Measurements from ENCODE around the gene DCAF12. TPM values are rescaled to one million over a fixed set of nuclear protein-coding genes. Genes with fewer than 3 reads are reported as not detected.

Gene DCAF12
- total RNA-seq, 4 donors from 2014 or later, result 6.4 to 35.3 (median 30.3) TPM

DNA sequence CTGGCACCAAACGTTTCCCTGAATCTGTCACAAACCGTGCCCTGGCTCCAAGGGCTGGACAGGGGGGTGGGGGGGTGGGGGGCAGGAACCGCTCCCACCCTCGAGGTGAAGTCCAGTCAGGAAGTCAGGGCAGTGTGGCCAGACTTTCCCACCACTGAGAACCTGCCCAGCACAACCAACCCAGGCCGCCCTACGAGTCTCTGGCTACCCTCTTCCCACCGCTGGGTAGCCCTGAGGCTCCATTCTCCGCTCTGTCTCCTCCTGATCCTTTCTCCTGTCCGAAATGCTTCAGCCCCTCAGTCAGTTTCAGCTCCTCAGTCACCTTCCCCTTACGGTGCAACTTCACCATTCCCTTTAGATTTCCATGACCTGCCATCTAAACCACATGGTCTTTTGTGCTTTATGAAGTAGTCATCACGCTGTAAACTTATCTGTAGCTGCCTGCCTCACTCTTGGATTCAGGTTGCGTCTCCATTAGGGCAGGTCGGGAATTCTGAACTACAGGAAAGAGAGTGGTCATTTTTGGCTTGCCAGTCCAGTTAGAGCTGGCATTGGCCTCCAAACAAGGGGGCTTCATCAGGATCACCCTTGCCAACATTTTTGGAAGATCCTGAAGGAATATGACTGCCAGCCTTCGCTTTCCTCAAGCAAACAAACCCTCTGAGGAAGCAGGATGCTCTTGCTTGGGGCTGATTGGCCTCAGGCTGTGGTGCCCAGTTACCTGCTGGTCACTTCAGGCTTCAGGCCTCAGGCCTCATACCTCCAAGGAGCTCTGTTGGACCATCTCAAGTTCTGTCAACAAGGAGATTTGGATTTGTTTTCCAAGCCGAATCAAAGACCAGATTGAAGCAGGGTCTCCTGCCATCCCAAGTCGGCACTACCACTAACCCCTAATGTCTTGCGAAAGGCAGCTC, 794 bp upstream of the DCAF12 start:
- H3K27me3 ChIP-seq, result no peaks in the 10 kb centered on the region
- no peaks in the 10 kb centered on the region for H3K36me3 ChIP-seq
- TF ChIP-seq, protein P1, sequence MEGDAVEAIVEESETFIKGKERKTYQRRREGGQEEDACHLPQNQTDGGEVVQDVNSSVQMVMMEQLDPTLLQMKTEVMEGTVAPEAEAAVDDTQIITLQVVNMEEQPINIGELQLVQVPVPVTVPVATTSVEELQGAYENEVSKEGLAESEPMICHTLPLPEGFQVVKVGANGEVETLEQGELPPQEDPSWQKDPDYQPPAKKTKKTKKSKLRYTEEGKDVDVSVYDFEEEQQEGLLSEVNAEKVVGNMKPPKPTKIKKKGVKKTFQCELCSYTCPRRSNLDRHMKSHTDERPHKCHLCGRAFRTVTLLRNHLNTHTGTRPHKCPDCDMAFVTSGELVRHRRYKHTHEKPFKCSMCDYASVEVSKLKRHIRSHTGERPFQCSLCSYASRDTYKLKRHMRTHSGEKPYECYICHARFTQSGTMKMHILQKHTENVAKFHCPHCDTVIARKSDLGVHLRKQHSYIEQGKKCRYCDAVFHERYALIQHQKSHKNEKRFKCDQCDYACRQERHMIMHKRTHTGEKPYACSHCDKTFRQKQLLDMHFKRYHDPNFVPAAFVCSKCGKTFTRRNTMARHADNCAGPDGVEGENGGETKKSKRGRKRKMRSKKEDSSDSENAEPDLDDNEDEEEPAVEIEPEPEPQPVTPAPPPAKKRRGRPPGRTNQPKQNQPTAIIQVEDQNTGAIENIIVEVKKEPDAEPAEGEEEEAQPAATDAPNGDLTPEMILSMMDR (IDR thresholded peaks at IDR 0.05), result no peak
- TF ChIP-seq POLR2A (IDR thresholded peaks at IDR 0.05), result no peak
- peaks cover 7 to 9% of the 10 kb centered on the region in 2 donors for H3K4me1 ChIP-seq
- peak overlapping the region; percentile 72 to 90 for H3K4me3 ChIP-seq
- no peaks in the 10 kb centered on the region for H3K9me3 ChIP-seq
- no peak for DNase-seq
- H3K27ac ChIP-seq, result peak overlapping the region; percentile 92
- intact Hi-C loops (cut with DNase I; ENCODE audit: low total_unique reads), result no loop called here

DNA sequence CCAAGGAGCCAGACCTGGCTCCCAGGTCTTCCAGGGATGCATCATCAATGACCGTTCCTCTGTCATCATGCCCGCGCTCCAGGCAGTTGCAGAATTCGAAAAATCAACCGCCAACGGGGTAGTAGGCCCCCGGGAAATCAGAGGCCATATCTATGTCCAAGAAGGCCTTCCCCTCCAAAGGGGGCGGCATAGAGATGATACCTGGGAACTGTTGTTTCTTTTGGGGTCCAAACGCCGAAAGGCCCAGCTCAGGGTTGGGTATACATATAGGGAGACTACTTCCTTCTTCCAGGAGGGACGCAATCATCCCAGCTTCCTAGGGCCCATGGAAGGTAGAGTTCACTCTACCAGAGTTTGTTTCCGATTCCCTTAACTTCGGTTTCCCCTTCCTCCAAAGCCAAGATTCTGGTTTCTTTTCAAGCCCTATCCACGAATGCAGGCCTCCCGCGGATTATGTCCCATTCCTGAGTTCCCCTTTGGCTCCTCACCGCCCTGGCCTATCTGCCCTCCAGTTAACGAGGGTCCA, 754 bp downstream of the DCAF12 start:
- H3K27me3 ChIP-seq, result no peaks in the 10 kb centered on the region
- intact Hi-C loops (cut with DNase I; ENCODE audit: low total_unique reads), result no loop called here
- H3K4me3 ChIP-seq, result peak overlapping the region; percentile 72 to 90
- no peaks in the 10 kb centered on the region for H3K36me3 ChIP-seq
- peak overlapping the region; percentile 92 for H3K27ac ChIP-seq
- TF ChIP-seq, protein P1 (IDR thresholded peaks at IDR 0.05), result no peak
- no peak for TF ChIP-seq POLR2A (IDR thresholded peaks at IDR 0.05)
- H3K4me1 ChIP-seq, result peaks cover 7 to 9% of the 10 kb centered on the region in 2 donors
- DNase-seq, result no peak
- H3K9me3 ChIP-seq, result no peaks in the 10 kb centered on the region

DNA sequence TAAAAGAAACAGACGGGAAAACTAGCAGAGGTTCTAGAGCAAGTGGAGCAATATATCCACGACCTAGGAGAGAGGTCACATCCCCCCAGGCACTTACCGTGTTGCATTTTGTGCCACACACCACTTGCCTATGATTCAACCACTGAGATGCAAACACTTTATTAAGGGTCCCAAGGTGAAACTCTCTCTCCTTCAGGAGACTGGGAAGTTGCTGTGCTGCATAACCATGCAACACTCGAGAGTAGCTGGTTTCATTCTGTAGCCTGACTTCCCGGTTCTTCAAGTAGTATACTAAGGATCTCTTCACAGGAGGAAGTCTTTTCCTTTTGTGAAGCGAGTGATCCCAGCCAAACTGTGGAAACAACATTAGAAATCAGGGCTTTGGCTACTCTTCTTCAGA, 1.6 kb downstream of the DCAF12 start:
- DNase-seq, result no peak
- Histone ChIP-seq H3K4me1 (peaks cover 7 to 9% of the 10 kb centered on the region in 2 donors), H3K27ac (peak overlapping the region in 1 of 2 donors; percentile 92), H3K9me3 (no peaks in the 10 kb centered on the region), H3K4me3 (peak overlapping the region in 1 of 2 donors; percentile 72), H3K36me3 (no peaks in the 10 kb centered on the region), H3K27me3 (no peaks in the 10 kb centered on the region)
- intact Hi-C loops (cut with DNase I; ENCODE audit: low total_unique reads), result no loop called here
- TF ChIP-seq, protein P1 (IDR thresholded peaks at IDR 0.05), result no peak
- TF ChIP-seq POLR2A (IDR thresholded peaks at IDR 0.05), result no peak

DNA sequence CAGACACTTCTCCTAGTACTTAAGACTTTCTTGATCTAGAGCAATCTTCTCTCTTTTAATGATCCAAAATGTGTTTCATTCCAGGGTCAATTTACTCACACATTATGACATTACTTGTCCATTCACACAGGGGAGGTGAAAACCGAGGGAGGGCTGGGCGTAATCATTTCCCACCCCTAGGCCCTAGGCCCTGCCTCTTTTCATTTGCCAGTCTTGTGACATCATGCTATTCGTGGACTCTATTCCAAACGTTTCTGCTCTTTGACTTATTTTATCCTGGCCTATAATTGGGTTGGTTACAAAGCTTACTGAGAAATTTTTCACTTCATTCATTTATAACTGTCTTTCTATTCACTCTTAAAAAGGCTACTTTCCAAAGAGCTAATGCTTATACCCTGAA, 2.4 kb downstream of the DCAF12 start:
- TF ChIP-seq POLR2A (IDR thresholded peaks at IDR 0.05), result no peak
- TF ChIP-seq, protein P1 (IDR thresholded peaks at IDR 0.05), result no peak
- Histone ChIP-seq H3K9me3 (no peaks in the 10 kb centered on the region), H3K4me1 (peaks cover 7 to 9% of the 10 kb centered on the region in 2 donors), H3K27me3 (no peaks in the 10 kb centered on the region), H3K27ac (no peak overlapping the region), H3K4me3 (no peak overlapping the region), H3K36me3 (no peaks in the 10 kb centered on the region)
- intact Hi-C loops (cut with DNase I; ENCODE audit: low total_unique reads), result no loop called here
- no peak for DNase-seq

DNA sequence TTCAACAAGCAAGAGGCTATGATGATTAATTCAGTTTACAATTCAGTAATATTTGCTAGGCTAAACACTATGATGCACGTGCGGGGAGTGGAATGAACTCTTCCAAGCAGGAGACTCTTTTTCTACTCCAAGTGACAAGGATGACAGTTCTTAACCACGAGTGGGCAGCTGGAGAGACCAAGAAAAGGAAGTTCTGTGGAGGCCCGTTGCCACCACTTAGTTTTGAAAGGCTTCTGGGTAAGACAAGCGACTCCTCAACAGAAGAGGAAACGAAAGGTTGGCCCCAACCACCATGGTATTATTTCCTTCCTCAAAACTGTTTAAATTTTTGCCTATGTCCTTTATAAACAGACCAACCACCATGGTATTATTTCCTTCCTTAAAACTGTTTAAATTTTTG, 2.8 kb downstream of the DCAF12 start:
- H3K4me1 ChIP-seq, result peaks cover 7 to 9% of the 10 kb centered on the region in 2 donors
- no peaks in the 10 kb centered on the region for H3K27me3 ChIP-seq
- H3K27ac ChIP-seq, result no peak overlapping the region
- H3K36me3 ChIP-seq, result no peaks in the 10 kb centered on the region
- no peak overlapping the region for H3K4me3 ChIP-seq
- TF ChIP-seq POLR2A (IDR thresholded peaks at IDR 0.05), result no peak
- TF ChIP-seq, protein P1 (IDR thresholded peaks at IDR 0.05), result no peak
- H3K9me3 ChIP-seq, result no peaks in the 10 kb centered on the region
- DNase-seq, result no peak
- intact Hi-C loops (cut with DNase I; ENCODE audit: low total_unique reads), result no loop called here

Measured in uterus (tissue), 4 donors.